HL-60/S4 treated with phorbol 12-myristate 13-acetate at 8.2 ng/mL for 4 days and 3 days (cell line): ENCODE results near the gene MED10.

Source experiments
- in situ Hi-C: fragments of 300-500 bp; cut with MboI; formaldehyde crosslinking; loops from 2 replicates; pipeline ENCODE4 v1.15.0; 2022; ENCODE audit warnings: low sequenced_read_pairs

MED10 gene

DNA sequence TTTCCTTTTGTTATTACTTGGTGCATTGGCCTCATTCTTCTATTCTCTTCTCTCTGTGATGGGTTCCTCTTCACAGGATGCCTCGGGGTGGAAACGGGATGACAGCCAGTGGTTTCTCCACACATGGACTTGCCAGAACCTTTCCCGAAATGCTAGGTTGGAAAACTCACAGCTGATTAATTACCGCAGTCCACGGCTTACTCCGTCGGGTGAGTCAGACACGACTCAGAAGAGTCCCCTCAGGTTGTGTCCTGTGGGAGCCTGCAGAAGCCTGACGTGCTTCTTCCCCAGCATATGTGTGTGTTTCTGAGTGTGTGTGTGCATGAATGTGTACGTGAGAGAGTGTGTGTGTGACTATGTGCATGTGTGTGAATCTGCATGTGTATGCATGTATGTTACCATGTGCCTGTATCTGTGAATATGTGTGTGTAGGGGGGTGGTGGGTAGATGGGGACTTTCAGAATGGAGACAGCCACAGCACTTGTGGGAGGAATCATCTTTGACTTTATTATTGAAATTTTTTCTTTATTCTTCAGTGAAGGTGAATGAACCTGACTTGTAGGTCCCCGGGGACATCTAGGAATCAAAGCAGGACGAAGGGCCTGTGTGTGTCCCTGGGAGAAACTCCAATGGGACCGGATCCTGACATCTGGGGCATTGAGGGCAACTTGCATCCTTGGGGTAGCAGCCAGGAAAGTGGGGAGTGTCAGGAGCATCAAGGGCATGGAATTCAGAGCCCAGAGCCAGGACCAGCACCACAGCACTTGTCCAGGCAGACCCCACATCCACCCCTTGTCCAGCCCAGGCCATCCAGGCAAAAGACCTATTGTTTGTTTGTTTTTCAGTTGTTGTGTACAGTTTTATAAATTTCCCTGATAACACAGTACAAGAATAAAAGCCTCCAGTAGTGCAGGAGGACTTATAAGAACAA lies 21.9 kb upstream of the MED10 start:
- in situ Hi-C loops, result no loop called here

DNA sequence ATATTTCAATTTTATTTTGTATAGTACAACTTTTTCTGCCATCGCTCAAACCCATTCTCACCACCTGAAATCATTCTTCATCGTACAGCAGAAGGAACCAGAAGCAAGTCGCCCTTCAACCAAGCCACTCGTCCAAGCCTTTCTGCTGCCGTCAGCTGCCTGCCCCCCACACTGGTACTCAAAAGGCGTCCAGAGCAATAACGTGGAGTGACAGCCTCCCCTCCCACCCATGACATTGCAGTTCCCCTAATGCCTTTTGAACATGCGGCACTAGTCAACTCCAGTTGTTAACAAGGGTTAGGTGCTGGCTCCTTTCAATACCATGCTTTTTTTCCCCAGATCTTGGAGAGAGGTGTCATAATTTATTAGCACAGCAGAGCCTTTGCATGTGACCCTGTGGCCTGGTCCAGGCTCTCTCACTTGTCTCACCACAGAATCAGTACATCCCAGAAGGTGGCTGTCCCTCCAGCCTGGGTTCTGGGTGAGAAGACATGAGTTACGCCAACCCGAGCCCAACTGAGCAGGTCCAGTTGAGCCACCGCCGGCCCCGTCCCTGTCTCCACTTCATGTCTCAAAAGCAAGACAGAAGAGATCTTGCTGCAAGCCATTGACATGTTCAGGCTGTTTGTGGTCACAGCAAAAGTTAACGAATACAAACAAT lies 20.4 kb upstream of the MED10 start:
- in situ Hi-C loops, result no loop called here

DNA sequence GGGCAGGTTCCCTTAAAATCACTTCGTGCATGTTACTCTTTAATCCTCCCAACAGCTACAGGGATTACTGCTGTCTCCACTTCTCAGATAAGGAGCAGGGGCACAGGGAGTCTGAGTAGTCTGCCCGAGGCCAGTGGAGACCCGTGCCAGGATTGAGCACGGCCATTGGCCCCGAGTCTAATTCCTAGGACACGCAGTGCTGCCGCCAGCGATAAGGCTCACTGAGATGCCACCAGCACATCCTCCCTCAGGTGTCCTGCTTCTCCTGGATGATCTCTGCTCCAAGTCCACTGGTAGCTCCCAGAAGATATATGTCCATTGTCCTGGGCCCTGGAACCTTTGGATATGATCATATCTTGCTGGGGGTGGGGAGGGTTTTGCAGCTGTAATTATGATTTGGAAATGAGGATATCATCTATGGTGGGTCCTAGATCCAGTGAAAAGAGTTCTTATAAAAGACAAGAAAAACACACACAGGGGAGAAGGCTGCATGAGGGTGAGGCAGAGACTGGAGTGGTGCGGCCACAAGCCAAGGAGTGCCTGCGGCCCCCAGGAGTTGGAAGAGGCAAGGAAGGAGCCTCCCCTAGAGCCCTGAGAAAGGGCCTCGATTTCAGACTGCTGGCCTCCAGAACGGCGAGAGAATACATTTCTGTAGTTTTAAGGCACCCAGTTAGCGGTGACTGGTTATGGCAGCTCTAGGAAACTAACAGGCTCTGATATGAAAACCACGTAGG lies 19.4 kb upstream of the MED10 start:
- in situ Hi-C loops, result no loop called here

DNA sequence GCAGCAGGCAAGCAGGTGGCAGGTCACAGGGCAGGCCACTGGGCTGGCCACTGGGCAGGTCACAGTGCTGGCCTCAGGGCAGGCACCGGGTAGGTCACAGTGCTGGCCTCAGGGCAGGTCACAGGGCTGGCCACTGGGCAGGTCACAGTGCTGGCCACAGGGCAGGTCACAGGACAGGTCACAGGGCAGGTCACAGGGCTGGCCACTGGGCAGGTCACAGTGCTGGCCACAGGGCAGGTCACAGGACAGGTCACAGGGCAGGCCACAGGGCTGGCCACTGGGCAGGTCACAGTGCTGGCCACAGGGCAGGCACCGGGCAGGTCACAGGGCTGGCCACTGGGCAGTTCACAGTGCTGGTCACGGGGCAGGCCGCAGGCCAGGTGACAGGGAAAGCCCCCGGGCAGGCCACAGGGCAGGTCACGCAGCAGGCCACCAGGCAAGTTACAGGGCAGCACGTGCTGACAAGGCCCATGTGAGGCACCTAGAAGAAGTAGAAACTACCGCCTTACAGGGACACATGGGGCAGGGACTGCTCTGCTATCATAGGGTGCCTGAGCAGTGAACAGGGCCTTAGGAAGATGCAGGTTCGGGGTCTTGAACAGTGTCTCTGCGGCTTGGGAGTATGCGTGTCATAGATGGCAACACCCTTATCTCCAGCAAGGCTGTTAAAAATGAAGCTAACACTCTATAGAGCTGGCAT lies 18.6 kb upstream of the MED10 start:
- in situ Hi-C loops, result no loop called here

DNA sequence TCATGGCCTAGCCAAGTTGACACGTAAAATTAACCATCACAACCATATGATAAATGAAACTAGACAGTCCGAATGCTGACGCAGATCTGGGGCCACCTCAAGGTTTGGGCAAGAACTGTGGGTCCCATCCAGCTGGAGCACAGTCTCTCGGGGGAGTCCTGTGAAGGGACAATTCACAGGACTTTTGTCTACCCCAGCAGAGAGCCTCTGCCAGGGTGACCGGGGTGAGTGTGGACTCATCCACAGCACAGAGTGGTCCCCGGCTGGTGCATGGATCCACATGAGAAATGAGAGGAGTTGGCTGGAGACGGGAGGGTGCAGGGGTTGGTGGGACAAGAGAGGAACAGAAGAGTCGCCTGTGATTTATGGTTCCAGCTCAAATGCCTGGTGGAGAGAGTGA lies 17.7 kb upstream of the MED10 start:
- in situ Hi-C loops, result no loop called here

DNA sequence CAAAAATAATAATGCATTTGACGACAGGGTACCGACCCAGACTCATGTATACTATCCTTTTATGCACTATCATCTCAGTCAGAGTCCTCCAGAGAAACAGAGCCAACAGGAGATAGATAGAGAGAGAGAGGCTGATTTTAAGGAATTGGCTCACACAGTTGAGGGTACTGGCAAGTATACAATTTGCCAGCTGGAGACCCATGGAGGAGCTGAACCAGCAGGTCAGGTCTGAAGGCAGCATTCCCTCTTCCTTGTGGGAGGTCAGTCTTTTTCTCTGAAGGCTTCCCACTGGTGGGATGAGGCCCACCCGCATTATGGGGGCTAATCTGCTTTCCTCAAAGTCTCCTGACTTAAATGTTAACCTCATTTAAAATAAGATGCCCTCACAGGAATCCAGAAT lies 17.3 kb upstream of the MED10 start:
- in situ Hi-C loops, result no loop called here

DNA sequence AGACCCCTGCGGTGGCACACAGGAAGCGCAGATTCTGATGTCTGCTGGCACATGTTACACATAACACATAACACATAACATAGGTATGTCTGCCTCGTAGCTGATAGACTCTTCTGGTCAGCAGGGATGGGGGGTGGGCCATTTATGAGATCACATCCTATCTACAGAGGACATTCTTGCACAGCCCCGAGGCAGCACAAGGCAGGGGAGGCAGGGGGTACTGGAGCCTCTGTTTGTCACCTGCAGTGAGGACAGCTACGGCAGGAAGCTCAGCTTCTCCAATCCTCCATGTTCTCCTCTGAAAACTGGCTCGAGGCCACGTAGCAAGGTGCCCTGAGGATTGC lies 16.7 kb upstream of the MED10 start:
- in situ Hi-C loops, result no loop called here

DNA sequence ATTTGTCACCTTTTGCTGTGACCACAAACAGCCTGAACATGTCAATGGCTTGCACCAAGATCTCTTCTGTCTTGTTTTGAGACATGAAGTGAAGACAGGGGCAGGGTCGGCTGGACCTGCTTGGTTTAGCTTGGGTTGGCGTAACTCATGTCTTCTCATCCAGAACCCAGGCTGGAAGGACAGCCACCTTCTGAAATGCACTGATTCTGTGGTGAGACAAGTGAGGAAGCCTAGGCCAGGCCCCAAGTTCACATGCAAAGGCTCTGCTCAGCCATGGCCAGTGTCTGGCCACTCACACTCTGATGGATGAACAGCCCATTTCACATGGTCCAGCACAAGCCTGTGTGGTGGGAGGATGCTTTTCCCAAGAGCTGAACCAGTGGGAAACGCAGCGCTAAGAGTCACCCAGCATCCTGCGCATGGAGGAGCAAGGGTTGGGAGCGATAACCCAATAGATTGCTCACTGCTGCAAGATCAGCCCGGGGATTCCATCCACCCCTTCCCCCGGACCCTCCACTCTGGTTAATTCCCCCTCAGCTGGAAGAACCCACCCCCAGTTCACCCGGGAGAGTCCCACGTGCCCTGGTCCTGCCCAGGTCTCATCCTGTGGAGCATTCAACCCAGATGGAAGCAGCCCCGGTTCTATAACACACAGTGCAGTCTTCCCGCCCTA lies 16.2 kb upstream of the MED10 start:
- in situ Hi-C loops, result no loop called here

DNA sequence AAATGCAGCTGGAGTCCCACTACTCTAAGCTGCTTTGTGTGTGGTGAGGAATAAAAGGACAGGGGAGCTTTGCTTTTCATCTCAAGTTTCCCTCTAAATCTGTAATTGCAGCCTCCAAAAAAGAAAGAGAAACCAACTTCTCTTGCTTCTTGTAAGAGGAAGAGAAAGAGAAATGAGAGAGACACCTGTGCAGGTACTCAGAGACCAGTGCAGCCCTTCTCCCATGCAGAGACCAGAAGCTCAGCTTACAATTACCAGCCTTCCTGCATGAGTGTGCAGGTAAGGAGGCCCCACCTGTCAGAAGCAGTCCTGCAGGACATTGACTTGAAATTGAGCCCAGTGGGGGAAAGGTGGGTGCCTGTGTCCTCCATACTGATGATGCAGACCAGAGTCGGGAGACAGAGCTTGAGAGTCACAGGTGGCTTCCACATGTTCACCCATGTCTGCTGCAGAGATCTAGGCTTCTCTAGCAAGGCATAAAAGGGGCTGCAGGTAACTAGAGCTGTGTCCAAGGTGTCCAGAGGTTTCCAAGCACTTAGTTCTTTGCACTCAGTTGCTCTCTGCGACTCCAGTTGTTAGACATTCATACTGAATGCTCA lies 15.3 kb upstream of the MED10 start:
- in situ Hi-C loops, result no loop called here

DNA sequence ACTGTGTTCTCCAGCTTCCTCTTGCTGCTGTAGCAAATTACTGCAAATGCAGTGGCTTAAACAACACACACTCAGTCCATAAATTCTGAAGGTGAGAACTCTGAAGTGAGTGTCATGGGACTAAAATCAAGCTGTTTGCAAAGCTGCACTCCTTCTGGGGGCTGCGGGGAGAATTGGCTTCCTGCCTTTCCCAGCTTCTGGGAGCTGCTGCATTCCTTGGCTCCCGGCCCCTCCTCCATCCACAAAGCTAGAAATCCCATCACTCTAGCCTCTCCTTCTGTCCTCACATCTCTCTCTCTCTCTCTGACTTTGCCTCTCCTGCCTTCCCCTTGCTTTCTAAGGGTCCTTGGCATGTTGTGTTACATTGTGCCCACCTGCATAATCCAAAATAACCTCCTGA lies 14.2 kb upstream of the MED10 start:
- in situ Hi-C loops, result no loop called here

DNA sequence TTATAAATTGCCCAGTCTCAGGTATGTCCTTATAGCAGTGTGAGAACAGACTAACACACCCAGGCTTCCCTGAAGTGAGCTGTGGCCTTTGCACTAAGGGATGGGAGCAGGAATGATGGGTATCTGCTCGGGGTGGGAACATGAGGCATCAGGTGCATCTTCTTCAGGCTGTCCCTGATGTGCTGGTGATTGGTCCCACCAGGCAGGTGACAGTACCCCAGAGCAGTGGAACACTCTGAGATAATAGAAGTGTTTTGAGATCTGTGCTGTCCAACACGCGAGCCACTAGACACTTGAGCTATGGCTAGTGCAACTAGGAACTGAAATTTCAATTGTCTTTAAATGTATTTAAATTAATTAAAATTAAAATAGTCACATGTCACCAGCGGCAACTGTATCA lies 12.8 kb upstream of the MED10 start:
- in situ Hi-C loops, result no loop called here

DNA sequence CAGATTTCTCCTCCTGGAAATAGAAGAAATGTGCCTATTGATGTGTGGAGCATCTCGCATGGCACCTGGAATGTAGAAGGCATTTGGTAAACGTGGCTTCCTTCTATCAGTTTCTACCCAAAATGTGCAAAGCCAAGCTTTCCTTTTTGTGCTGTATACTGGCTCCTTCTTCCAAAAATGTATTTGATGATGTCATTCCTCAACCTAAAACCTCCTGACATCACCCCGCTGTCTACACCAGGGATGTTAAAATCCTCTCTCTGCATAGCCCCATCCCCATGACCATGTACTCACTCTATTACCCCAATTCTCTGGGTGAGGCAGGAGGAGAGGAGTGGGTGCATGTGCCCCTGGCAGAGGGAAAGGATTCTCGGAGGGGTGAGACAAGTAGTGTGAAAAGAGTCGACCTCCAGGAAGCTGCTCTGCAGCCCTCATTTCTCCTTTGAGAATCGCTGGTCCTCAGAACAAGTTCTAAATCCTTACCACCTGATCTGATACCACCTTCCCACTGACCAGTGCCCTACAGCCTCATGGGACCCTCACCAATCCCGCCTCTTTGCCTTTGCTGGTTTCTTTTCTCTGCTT lies 11.7 kb upstream of the MED10 start:
- in situ Hi-C loops, result no loop called here

DNA sequence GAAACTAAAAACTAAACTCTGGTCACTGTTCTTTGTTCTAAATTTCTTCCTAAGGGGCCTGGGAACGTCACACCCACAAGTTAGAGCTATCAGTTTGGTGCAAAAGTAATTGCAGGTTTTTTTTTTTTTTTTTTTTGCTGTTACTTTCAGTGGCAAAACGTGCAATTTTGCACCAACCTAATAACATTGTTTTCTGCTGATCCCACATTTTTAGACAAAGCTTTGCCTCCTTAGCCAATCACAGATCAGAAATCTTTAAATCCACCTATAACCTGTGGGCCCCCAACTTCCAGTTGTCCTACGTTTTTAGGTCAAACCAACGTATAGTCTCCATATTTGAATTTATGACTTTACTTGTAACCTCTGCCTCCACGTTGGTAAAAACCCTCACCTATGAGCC lies 11.1 kb upstream of the MED10 start:
- in situ Hi-C loops, result no loop called here

DNA sequence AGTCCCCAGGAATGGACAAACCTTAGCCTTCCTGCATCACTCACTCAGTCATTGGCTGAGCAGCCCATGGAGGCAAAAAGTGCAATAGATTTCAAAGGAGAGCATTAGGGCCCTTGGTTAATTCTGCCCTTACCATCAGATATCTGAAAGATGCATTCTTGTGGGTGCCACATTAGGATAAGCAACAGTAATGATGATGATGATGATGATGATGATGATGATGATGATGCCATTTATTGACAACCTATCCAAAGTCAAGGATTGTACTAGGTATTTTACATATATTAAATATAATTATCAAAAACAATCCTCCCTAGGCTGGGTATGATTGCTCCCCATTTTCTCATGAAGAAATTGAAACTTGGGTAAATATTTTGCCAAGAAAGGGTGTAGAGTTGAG lies 9.6 kb upstream of the MED10 start:
- in situ Hi-C loops, result no loop called here

DNA sequence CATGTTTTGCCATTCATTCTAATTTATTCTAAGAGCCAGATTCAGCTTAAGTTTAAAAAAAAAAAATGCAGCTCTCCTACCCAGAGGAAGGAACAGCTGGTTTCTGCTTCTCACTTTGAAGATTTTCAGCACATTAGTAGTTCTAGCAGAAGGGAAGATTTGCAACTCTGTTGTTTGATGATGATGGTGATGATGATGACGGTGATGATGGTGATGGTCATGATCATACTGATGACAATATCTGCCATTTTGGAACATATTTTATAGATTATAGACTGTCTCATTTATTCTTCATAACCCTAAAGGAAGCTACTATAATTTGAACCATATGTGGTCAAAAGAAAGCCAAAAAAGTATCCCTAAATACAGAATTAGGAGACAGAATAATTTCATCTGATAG lies 7.9 kb upstream of the MED10 start:
- in situ Hi-C loops, result no loop called here

DNA sequence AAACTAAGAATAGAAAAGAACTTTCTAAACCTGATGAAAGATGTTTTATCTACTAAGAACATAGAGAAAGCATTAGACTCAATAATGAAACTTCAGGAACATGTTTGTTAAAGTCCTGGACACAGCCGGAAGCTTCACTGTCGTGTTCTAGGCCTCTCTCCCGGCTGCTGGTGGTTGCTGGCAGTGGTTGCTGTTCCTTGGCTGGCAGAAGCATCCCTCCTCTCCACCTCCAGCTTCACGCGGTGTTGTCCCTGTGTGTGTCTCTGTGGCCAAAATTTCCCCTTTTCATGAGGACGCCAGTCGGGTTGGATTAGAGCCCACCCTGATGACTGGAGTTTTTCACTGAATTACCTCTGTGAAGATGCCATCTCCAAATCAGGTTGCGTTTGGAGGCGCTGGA lies 6.5 kb upstream of the MED10 start:
- in situ Hi-C loops, result no loop called here

DNA sequence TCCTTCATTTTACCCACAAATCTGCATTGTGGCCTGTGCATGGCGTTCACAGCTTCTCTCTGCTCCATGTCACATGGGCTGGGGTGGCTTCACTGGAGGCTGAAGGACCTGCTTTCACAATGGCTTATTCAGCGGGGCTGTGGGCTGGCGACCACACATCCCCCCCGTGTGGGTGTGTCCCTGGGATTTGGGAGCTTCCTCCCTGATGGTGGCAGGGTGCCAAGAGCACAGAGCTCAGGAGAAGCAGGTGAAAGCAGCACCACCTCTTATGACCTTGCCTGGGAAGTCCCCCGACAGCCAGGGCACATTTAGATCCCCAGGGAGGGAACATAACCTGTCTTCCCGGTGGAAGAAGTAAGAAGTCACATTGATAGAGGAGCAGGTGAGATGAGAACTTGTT lies 5.0 kb upstream of the MED10 start:
- in situ Hi-C loops, result no loop called here

DNA sequence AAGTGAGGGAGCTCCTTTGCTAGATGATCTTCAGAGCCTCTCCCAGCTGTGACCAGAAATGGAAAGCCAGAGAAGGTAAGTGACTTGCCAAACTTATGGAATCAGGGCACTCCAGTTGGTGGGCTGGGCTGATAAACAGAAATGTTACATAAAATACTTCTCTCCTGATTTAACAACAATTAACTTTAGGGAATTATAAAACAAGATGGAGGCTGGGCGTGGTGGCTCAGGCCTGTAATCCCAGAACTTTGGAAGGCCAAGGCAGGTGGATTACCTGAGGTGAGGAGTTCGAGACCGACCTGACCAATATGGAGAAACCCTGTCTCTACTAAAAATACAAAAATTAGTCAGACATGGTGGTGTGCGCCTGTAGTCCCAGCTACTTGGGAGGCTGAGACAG lies 899 bp upstream of the MED10 start:
- in situ Hi-C loops, result no loop called here

DNA sequence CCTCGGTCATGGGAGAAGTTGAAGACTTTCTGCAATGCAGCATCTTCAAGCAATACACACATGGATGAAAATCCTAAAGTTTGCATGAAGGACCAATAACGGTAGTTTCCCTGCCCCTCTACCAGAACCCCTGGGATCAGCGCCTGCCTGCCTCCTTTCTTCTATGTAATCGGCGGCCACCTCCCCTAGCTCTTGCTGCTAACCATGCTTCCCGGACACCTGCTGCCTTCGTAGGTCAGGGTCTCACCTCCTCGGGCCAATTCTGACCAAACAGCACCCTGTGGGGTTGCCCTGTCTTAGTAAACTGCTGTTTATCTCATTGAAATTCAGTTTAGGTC lies 388 bp upstream of the MED10 start:
- in situ Hi-C loops, result no loop called here

DNA sequence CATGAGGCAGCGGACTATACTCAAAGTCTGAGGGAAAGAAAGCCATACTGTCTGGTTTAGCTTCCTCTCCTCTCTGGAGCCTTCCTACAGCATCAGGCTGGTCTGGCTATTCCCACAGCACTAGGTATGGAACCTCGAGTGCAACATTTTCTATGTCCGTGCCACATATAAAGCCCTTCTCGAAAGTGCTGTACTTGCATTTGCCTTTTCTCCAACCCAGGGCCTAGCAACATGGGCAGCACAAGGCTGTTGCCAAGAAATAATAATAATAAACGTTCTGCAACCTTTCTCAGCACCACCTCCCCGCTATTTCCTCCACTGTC lies 804 bp downstream of the MED10 start:
- in situ Hi-C loops, result no loop called here
